K562 (cell line): ENCODE data around the gene NFATC2. TPM values are rescaled to one million over a fixed set of nuclear protein-coding genes. Genes with fewer than 3 reads are reported as not detected.

ENCODE experiments used
- ATAC-seq: fragments of 200-7000 bp; cut with Tn5 transposase; 3 replicates; pipeline ENCODE4 v1.9.1; 2020; ENCODE audit warnings: moderate library complexity
- BruUV-seq: library from RNA; stranded (reverse); fragments of 400-500 nt; replicated peaks from 2 replicates; lab custom pipeline; 2021; lab: Mats Ljungman, UMichigan
- CTCF ChIA-PET: fragments of 300-600 bp; formaldehyde crosslinking; extraction: SDS; loops from one replicate; lab custom pipeline; 2021; ENCODE audit warnings: low intra/inter-chr PET ratio; lab: Yijun Ruan, JAX
- POLR2A ChIA-PET: fragments of 300-600, 350-650 bp; sonication (Branson Sonifier 250); formaldehyde crosslinking; extraction: SDS; loops from one replicate; lab custom pipeline; 2021; ENCODE audit warnings: antibody characterized with exemption, inconsistent platforms; lab: Yijun Ruan, JAX
- DNase-seq, 4 experiments: peaks; one replicate each; pipeline versions ENCODE4 v3.0.0 to v3.0.0-alpha.2; 2011 to 2018; ENCODE audit warnings: low spot score in 3 of 4, mixed read lengths in 3 of 4; ENCODE audit errors: extremely low read depth in 1 of 4
- FAIRE-seq: peaks from 2 replicates; lab custom pipeline; 2011; peaks lifted over from hg19 to GRCh38; lab: Jason Lieb, UNC
- H2AFZ ChIP-seq: 2 replicates; pipeline ENCODE4 v1.6.0; 2011; ENCODE audit warnings: low read depth, low read length, control low read depth, inconsistent platforms
- H3K27ac ChIP-seq: fragments of 200-600 bp; 3 replicates; pipeline ENCODE4 v1.8.0; 2011; ENCODE audit warnings: low read depth, mild to moderate bottlenecking, control low read depth, inconsistent platforms, low read length, moderate library complexity, mixed read lengths; ENCODE audit errors: extremely low read depth
- H3K27me3 ChIP-seq, 2 experiments: fragments of 300-600 bp in 1 of 2; 2 replicates in 1 of 2; 3 replicates in 1 of 2; pipeline versions ENCODE4 v1.6.0 to v1.8.0; 2011; ENCODE audit warnings: inconsistent platforms in 2 of 2, low read length in 2 of 2, mild to moderate bottlenecking in 1 of 2, mixed read lengths in 1 of 2, moderate library complexity in 1 of 2; ENCODE audit not compliant: control insufficient read depth in 2 of 2, insufficient read depth in 2 of 2
- H3K36me3 ChIP-seq: fragments of 300-600 bp; 3 replicates; pipeline ENCODE4 v1.8.0; 2011; ENCODE audit warnings: mild to moderate bottlenecking, low read length, inconsistent platforms; ENCODE audit not compliant: control insufficient read depth, insufficient read depth
- H3K4me1 ChIP-seq, 2 experiments: fragments of 200-600 bp in 1 of 2; replicated peaks in 1 of 2; 2 replicates in 1 of 2; 3 replicates in 1 of 2; pipeline versions ENCODE4 v1.5.1 to v1.8.0; 2011; ENCODE audit warnings: inconsistent platforms in 2 of 2, low read length in 2 of 2, mild to moderate bottlenecking in 1 of 2, mixed read lengths in 1 of 2, moderate library complexity in 1 of 2; ENCODE audit not compliant: control insufficient read depth in 2 of 2, insufficient read depth in 2 of 2
- H3K4me2 ChIP-seq: 2 replicates; pipeline ENCODE4 v1.6.1; 2011; ENCODE audit warnings: low read length, control low read depth, inconsistent platforms, mixed read lengths; ENCODE audit not compliant: insufficient read depth
- H3K4me3 ChIP-seq: fragments of 200-600 bp; sonication (generic), shearing (Covaris generic); 2 replicates; pipeline ENCODE4 v1.5.1; 2016; ENCODE audit warnings: control low read depth, inconsistent platforms
- H3K79me2 ChIP-seq: fragments of 200-600 bp; 3 replicates; pipeline ENCODE4 v1.8.0; 2011; ENCODE audit warnings: low read length, inconsistent platforms; ENCODE audit not compliant: control insufficient read depth, insufficient read depth
- H3K9ac ChIP-seq, 2 experiments: 2 replicates each; pipeline versions ENCODE4 v1.6.0 to v1.6.1; 2011; ENCODE audit warnings: low read depth in 2 of 2, low read length in 2 of 2, control low read depth in 1 of 2, inconsistent platforms in 1 of 2, mild to moderate bottlenecking in 1 of 2, mixed read lengths in 1 of 2; ENCODE audit not compliant: insufficient read depth in 1 of 2
- H3K9me1 ChIP-seq: one replicate; pipeline ENCODE4 v1.6.0; 2011; ENCODE audit warnings: inconsistent platforms, mild to moderate bottlenecking, low read length, moderate library complexity; ENCODE audit not compliant: control insufficient read depth, insufficient read depth
- H3K9me3 ChIP-seq: replicated peaks from 2 replicates; pipeline ENCODE4 v1.5.1; 2011; ENCODE audit warnings: low read depth, low read length, inconsistent platforms; ENCODE audit not compliant: control insufficient read depth, insufficient read depth
- H4K20me1 ChIP-seq: replicated peaks from 2 replicates; pipeline ENCODE4 v1.6.1; 2011; ENCODE audit warnings: low read length, inconsistent platforms, mixed read lengths; ENCODE audit not compliant: control insufficient read depth, insufficient read depth
- ELK1 ChIP-seq: sonication (generic); formaldehyde crosslinking; IDR thresholded peaks from 2 replicates; pipeline ENCODE4 v1.8.1; 2022; ENCODE audit warnings: missing genetic modification reagents
- ESRRB ChIP-seq: fragments of 250-450 bp; sonication (Bioruptor Pico); IDR thresholded peaks from 2 replicates; pipeline ENCODE4 v1.5.0; 2020; ENCODE audit warnings: mild to moderate bottlenecking, moderate library complexity, borderline replicate concordance
- ETV5 ChIP-seq: sonication (generic); formaldehyde crosslinking; IDR thresholded peaks from 2 replicates; pipeline ENCODE4 v1.4.0; 2020; ENCODE audit warnings: low read depth, mild to moderate bottlenecking, missing genetic modification reagents
- FIP1L1 ChIP-seq: fragments of 200-400 bp; formaldehyde crosslinking; IDR thresholded peaks from 2 replicates; pipeline ENCODE4 v1.6.1; 2018; ENCODE audit warnings: mild to moderate bottlenecking, low read depth, low read length; ENCODE audit not compliant: poor library complexity, severe bottlenecking
- SMAD1 ChIP-seq: fragments of 150-350 bp; IDR thresholded peaks from 2 replicates; pipeline ENCODE4 v1.6.1; 2014; ENCODE audit warnings: low read length, low read depth; ENCODE audit not compliant: partially characterized antibody
- USF2 ChIP-seq: sonication (generic); formaldehyde crosslinking; IDR thresholded peaks from 2 replicates; pipeline ENCODE4 v1.5.0; 2020; ENCODE audit warnings: missing genetic modification reagents
- WGBS: fragments of 100-300 bp; shearing (Covaris generic); methylation state at CpG from one replicate; pipeline ENCODE4 v1.1.6; 2016; ENCODE audit warnings: low coverage, mixed read lengths; ENCODE audit not compliant: insufficient coverage; ENCODE audit errors: missing lambda C conversion rate; 5-methylcytosine and 5-hydroxymethylcytosine counted together
- in situ Hi-C: fragments of 300-500 bp; cut with MboI; formaldehyde crosslinking; loops from 4 replicates; pipeline ENCODE4 v1.15.0; 2018; ENCODE audit warnings: inconsistent platforms, mixed read lengths
- intact Hi-C: fragments of 100-400 bp; cut with micrococcal nuclease; formaldehyde crosslinking; loops from 2 replicates; pipeline ENCODE4 v1.14.2; 2022
- polyA plus RNA-seq, 8 experiments: library from polyadenylated mRNA; depleted of rRNA in 4 of 8; stranded (reverse) in 5 of 8; unstranded in 3 of 8; fragments of >200 nt; fragmentation: Nextera tagmentation in 2 of 8; fragmentation: Illumina TruSeq in 1 of 8; extraction: Ambion mirVana in 2 of 8; extraction: Trizol in 1 of 8; gene quantifications; 2 replicates each; pipeline versions ENCODE4 v1.2.1 to v1.2.3, GENCODE V29; 2011 to 2014; ENCODE audit warnings: inconsistent platforms in 1 of 8, missing spikeins in 1 of 8
- total RNA-seq, 7 experiments: library from RNA; depleted of rRNA in 6 of 7; stranded (reverse); fragments of >200 nt in 6 of 7; fragmentation: Illumina TruSeq in 2 of 7; extraction: Trizol in 2 of 7; gene quantifications; 2 replicates each; pipeline versions ENCODE4 v1.2.1 to v1.2.3, GENCODE V29; 2011 to 2021; ENCODE audit warnings: low replicate concordance in 1 of 7

Gene NFATC2
- total and polyA plus RNA-seq, 9 of the 15 experiments (the other 6 are each of a cell fraction or from before 2014, with no cell fraction given) = 1.9 to 11.2 (median 3.0) TPM

GRCh38 chr20:51452734-51453365 is 89.7 kb downstream of the NFATC2 start (continued):
- TF ChIP-seq ESRRB (CRISPR knock-in tag) (no peak), ELK1 (CRISPR knock-in tag) (no peak), ETV5 (CRISPR knock-in tag) (no peak)

- H3K79me2 ChIP-seq = no peaks in the 10 kb centered on the region
- no peak overlapping the region for H3K27ac ChIP-seq
- H3K36me3 ChIP-seq = peaks cover 50% of the 10 kb centered on the region
- ChIA-PET CTCF (no interaction called here), POLR2A (interaction anchor here (0.8 kb wide), 1 partner anchor 45 kb away, joined by 3 read pairs; no protein-coding TSS in a partner anchor)
- BruUV-seq = no TSS peak
- H3K9me1 ChIP-seq = no peaks in the 10 kb centered on the region
- no peak for DNase-seq
- H4K20me1 ChIP-seq = no peaks in the 10 kb centered on the region
- TF ChIP-seq FIP1L1 (no peak), USF2 (CRISPR knock-in tag) (peak; percentile 10; the same call in 1 of the 2 replicates), SMAD1 (no peak)
- WGBS = 81% methylated on average over 5 of the region's 6 CpGs
- no peak overlapping the region for H3K4me2 ChIP-seq
- no peak overlapping the region for H3K4me3 ChIP-seq
- in situ Hi-C loops = no loop called here
- no peak for FAIRE-seq
- H2AFZ ChIP-seq = no peak overlapping the region
- no peak for ATAC-seq
- no peak overlapping the region for H3K9ac ChIP-seq
- intact Hi-C loops = no loop called here
- H3K27me3 ChIP-seq = no peaks in the 10 kb centered on the region
- peaks cover 0 to 13% of the 10 kb centered on the region in 2 experiments; a peak in 3 of 5 replicates for H3K4me1 ChIP-seq
- no peaks in the 10 kb centered on the region; the same call in none of the 2 replicates for H3K9me3 ChIP-seq
These were observed 90.4 kb downstream of the NFATC2 start for GRCh38 chr20:51452091-51452613.
